Suprapubic skin (tissue), 4 donors: Measurements from ENCODE around the gene RBM19. TPM values are rescaled to one million over a fixed set of nuclear protein-coding genes. Genes with fewer than 3 reads are reported as not detected.

ENCODE experiments used
- DNase-seq, 2 donors: peaks; one replicate each; pipeline ENCODE4 v3.0.0-alpha.2; 2019; ENCODE audit warnings: low spot score in 2 of 2
- H3K27ac ChIP-seq: fragments of 200-600 bp; sonication (generic); one replicate; pipeline ENCODE4 v1.5.1; 2019
- H3K27me3 ChIP-seq: fragments of 200-600 bp; sonication (generic); one replicate; pipeline ENCODE4 v1.5.1; 2019
- H3K36me3 ChIP-seq: fragments of 200-600 bp; sonication (generic); one replicate; pipeline ENCODE4 v1.5.1; 2019
- H3K4me1 ChIP-seq: fragments of 200-600 bp; sonication (generic); one replicate; pipeline ENCODE4 v1.5.1; 2019
- H3K4me3 ChIP-seq: fragments of 200-600 bp; sonication (generic); one replicate; pipeline ENCODE4 v1.5.1; 2019; ENCODE audit warnings: mild to moderate bottlenecking
- H3K9me3 ChIP-seq: fragments of 200-600 bp; sonication (generic); one replicate; pipeline ENCODE4 v1.5.1; 2019
- EP300 ChIP-seq: sonication (generic); formaldehyde crosslinking; IDR thresholded peaks from one replicate; pipeline ENCODE4 v1.6.1; 2017; ENCODE audit warnings: antibody characterized with exemption
- POLR2A ChIP-seq, 2 donors: fragments of 450-650 bp; IDR thresholded peaks; one replicate each; pipeline ENCODE4 v1.6.1; 2017; ENCODE audit warnings: antibody characterized with exemption in 2 of 2, mild to moderate bottlenecking in 2 of 2, moderate library complexity in 2 of 2
- POLR2AphosphoS5 ChIP-seq, 3 donors: sonication (generic); formaldehyde crosslinking; IDR thresholded peaks; one replicate each; pipeline ENCODE4 v1.6.1; 2017; ENCODE audit warnings: antibody characterized with exemption in 3 of 3
- WGBS: methylation state at CpG from one replicate; pipeline ENCODE4 v1.1.5; 2018; 5-methylcytosine and 5-hydroxymethylcytosine counted together
- total RNA-seq, 4 donors: library from RNA; depleted of rRNA; stranded (reverse); fragments of >200 nt; gene quantifications; one replicate each; pipeline ENCODE4 v1.1.0, GENCODE V29; 2016
- TF ChIP-seq, protein P1 (sequence below), 2 donors: fragments of 200-600 bp in 1 of 2; fragments of 450-650 bp in 1 of 2; sonication (generic) in 1 of 2; IDR thresholded peaks; one replicate each; pipeline ENCODE4 v1.5.1; 2016 to 2019; ENCODE audit warnings: antibody characterized with exemption in 2 of 2, mild to moderate bottlenecking in 1 of 2, moderate library complexity in 1 of 2

The RBM19 gene
- total RNA-seq, 4 donors from 2014 or later, result 26.8 to 51.4 (median 28.2) TPM

- DNase-seq, result no peak
- Histone ChIP-seq H3K27me3 (no peaks in the 10 kb centered on the region), H3K4me3 (no peak overlapping the region), H3K27ac (no peak overlapping the region), H3K4me1 (peaks cover 5% of the 10 kb centered on the region), H3K9me3 (no peaks in the 10 kb centered on the region), H3K36me3 (peaks cover 76% of the 10 kb centered on the region)
- WGBS, result 97% methylated on average over 4 of the region's 6 CpGs
- TF ChIP-seq POLR2A (IDR thresholded peaks at IDR 0.05) (no peak), EP300 (no peak), POLR2AphosphoS5 (IDR thresholded peaks at IDR 0.05) (no peak)
- TF ChIP-seq, protein P1, sequence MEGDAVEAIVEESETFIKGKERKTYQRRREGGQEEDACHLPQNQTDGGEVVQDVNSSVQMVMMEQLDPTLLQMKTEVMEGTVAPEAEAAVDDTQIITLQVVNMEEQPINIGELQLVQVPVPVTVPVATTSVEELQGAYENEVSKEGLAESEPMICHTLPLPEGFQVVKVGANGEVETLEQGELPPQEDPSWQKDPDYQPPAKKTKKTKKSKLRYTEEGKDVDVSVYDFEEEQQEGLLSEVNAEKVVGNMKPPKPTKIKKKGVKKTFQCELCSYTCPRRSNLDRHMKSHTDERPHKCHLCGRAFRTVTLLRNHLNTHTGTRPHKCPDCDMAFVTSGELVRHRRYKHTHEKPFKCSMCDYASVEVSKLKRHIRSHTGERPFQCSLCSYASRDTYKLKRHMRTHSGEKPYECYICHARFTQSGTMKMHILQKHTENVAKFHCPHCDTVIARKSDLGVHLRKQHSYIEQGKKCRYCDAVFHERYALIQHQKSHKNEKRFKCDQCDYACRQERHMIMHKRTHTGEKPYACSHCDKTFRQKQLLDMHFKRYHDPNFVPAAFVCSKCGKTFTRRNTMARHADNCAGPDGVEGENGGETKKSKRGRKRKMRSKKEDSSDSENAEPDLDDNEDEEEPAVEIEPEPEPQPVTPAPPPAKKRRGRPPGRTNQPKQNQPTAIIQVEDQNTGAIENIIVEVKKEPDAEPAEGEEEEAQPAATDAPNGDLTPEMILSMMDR (IDR thresholded peaks at IDR 0.05), result no peak
These were observed 6.1 kb downstream of the RBM19 start for GRCh38 chr12:113960030-113960429.

GRCh38 chr12:113959096-113959495 is 7.0 kb downstream of the RBM19 start:
- no peaks in the 10 kb centered on the region for H3K9me3 ChIP-seq
- 95% methylated on average over 6 of the region's 14 CpGs for WGBS
- DNase-seq, result no peak
- H3K4me1 ChIP-seq, result no peaks in the 10 kb centered on the region
- peaks cover 85% of the 10 kb centered on the region for H3K36me3 ChIP-seq
- H3K27me3 ChIP-seq, result no peaks in the 10 kb centered on the region
- no peak overlapping the region for H3K4me3 ChIP-seq
- TF ChIP-seq EP300 (no peak), POLR2AphosphoS5 (IDR thresholded peaks at IDR 0.05) (no peak), POLR2A (IDR thresholded peaks at IDR 0.05) (no peak)
- TF ChIP-seq, protein P1 (IDR thresholded peaks at IDR 0.05), result no peak
- no peak overlapping the region for H3K27ac ChIP-seq

- TF ChIP-seq, protein P1 (IDR thresholded peaks at IDR 0.05), result no peak
- no peaks in the 10 kb centered on the region for H3K9me3 ChIP-seq
- peaks cover 95% of the 10 kb centered on the region for H3K36me3 ChIP-seq
- 91% methylated on average over 5 of the region's 5 CpGs for WGBS
- no peak overlapping the region for H3K4me3 ChIP-seq
- no peaks in the 10 kb centered on the region for H3K4me1 ChIP-seq
- H3K27me3 ChIP-seq, result no peaks in the 10 kb centered on the region
- no peak overlapping the region for H3K27ac ChIP-seq
- no peak for DNase-seq
These were observed 8.0 kb downstream of the RBM19 start for GRCh38 chr12:113958108-113958507.

DNA sequence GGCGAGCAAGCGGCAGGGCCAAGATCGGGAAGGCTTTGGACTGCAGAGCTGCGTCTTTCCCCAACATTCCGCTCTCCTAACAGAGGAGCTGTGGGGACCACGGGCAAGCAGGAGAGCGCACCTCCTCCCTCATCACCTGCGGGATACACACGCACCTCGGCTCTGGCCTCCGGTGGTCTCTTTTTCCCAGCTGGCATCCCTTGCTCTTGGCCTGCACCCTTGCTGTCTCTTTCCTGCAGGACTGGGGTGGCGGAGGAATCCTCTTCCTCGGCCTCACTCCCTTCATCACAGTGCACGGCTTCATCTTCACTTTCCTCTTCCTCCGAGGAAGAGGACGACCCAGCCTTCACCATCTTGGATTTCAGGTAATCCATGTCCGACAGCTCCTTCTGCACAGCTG is 8.5 kb downstream of the RBM19 start:
- no peak overlapping the region for H3K27ac ChIP-seq
- H3K27me3 ChIP-seq, result no peaks in the 10 kb centered on the region
- peaks cover 100% of the 10 kb centered on the region for H3K36me3 ChIP-seq
- no peak overlapping the region for H3K4me3 ChIP-seq
- H3K4me1 ChIP-seq, result no peaks in the 10 kb centered on the region
- DNase-seq, result no peak
- WGBS, result 88% methylated on average over 17 of the region's 17 CpGs
- TF ChIP-seq, protein P1 (IDR thresholded peaks at IDR 0.05), result no peak
- TF ChIP-seq EP300, result no peak
- TF ChIP-seq POLR2A (IDR thresholded peaks at IDR 0.05), result no peak
- TF ChIP-seq POLR2AphosphoS5 (IDR thresholded peaks at IDR 0.05), result no peak
- H3K9me3 ChIP-seq, result no peaks in the 10 kb centered on the region

- H3K36me3 ChIP-seq, result peaks cover 100% of the 10 kb centered on the region
- no peak for TF ChIP-seq POLR2A (IDR thresholded peaks at IDR 0.05)
- no peak for TF ChIP-seq POLR2AphosphoS5 (IDR thresholded peaks at IDR 0.05)
- TF ChIP-seq EP300, result no peak
- TF ChIP-seq, protein P1 (IDR thresholded peaks at IDR 0.05), result no peak
- H3K27ac ChIP-seq, result no peak overlapping the region
- H3K4me3 ChIP-seq, result no peak overlapping the region
- 79% methylated on average over 12 of the region's 15 CpGs for WGBS
- H3K9me3 ChIP-seq, result no peaks in the 10 kb centered on the region
- H3K27me3 ChIP-seq, result no peaks in the 10 kb centered on the region
- no peaks in the 10 kb centered on the region for H3K4me1 ChIP-seq
- DNase-seq, result no peak
These were observed 10.8 kb downstream of the RBM19 start for GRCh38 chr12:113955109-113955970.
